B cell (primary cell): ENCODE data around the gene CDC42BPA. TPM values are rescaled to one million over a fixed set of nuclear protein-coding genes. Genes with fewer than 3 reads are reported as not detected.

Experiments used
- ATAC-seq: fragments of 200-7000 bp; cut with Tn5 transposase; one replicate; pipeline ENCODE4 v1.10.0; 2021; ENCODE audit warnings: low read depth, mild to moderate bottlenecking, moderate number of reproducible peaks, moderate library complexity
- CTCF ChIA-PET: fragments of 350-600 bp; sonication (Branson Sonifier 250); formaldehyde crosslinking; loops from one replicate; lab custom pipeline; 2021; ENCODE audit warnings: antibody characterized with exemption, inconsistent platforms; lab: Charles Lee
- POLR2A ChIA-PET: fragments of 350-600 bp; sonication (Branson Sonifier 250); formaldehyde crosslinking; loops from one replicate; lab custom pipeline; 2021; ENCODE audit warnings: antibody characterized with exemption; lab: Charles Lee
- DNase-seq: peaks from one replicate; pipeline ENCODE4 v3.0.0; 2013
- H2AFZ ChIP-seq: 2 replicates; pipeline ENCODE4 v1.6.1; 2012; ENCODE audit warnings: mild to moderate bottlenecking, low read depth, low read length; ENCODE audit not compliant: insufficient read depth, poor library complexity, severe bottlenecking
- H3K27ac ChIP-seq, 2 donors: 1 replicate in 1 of 2; 2 replicates in 1 of 2; pipeline ENCODE4 v1.5.1; 2012 to 2013; ENCODE audit warnings: low read length in 2 of 2, mild to moderate bottlenecking in 2 of 2, moderate library complexity in 1 of 2
- H3K27me3 ChIP-seq, 4 experiments: fragments of 200-600 bp in 1 of 4; sonication (generic) in 1 of 4; replicated peaks in 1 of 4; 1 replicate in 2 of 4; 2 replicates in 2 of 4; pipeline versions ENCODE4 v1.6.1 to v1.7.0; 2013 to 2016; ENCODE audit warnings: low read length in 3 of 4, mild to moderate bottlenecking in 2 of 4, mixed read lengths in 1 of 4, moderate library complexity in 1 of 4; ENCODE audit not compliant: insufficient read depth in 4 of 4, control insufficient read depth in 3 of 4; ENCODE audit errors: control extremely low read depth in 1 of 4
- H3K36me3 ChIP-seq, 2 experiments: replicated peaks in 1 of 2; 1 replicate in 1 of 2; 2 replicates in 1 of 2; pipeline versions ENCODE4 v1.6.1 to v1.7.1; 2013; ENCODE audit warnings: low read length in 1 of 2; ENCODE audit not compliant: insufficient read depth in 2 of 2, control insufficient read depth in 1 of 2; ENCODE audit errors: control extremely low read depth in 1 of 2, extremely low read depth in 1 of 2
- H3K4me1 ChIP-seq, 2 donors: fragments of 200-600 bp in 1 of 2; sonication (generic) in 1 of 2; 1 replicate in 1 of 2; 2 replicates in 1 of 2; pipeline versions ENCODE4 v1.5.1 to v1.6.1; 2013 to 2017; ENCODE audit warnings: low read length in 2 of 2; ENCODE audit not compliant: control insufficient read depth in 2 of 2, insufficient read depth in 2 of 2
- H3K4me2 ChIP-seq: replicated peaks from 2 replicates; pipeline ENCODE3; 2012; ENCODE audit warnings: mild to moderate bottlenecking, low read depth, low read length; ENCODE audit not compliant: poor library complexity, severe bottlenecking
- H3K4me3 ChIP-seq, 5 experiments: fragments of 200-600 bp in 1 of 5; sonication (generic) in 1 of 5; 1 replicate in 3 of 5; 2 replicates in 2 of 5; pipeline versions ENCODE4 v1.5.1 to v1.7.0; 2011 to 2016; ENCODE audit warnings: low read length in 4 of 5, mild to moderate bottlenecking in 4 of 5, low read depth in 2 of 5, control low read depth in 1 of 5, moderate library complexity in 1 of 5; ENCODE audit not compliant: insufficient read depth in 1 of 5; ENCODE audit errors: control extremely low read depth in 1 of 5, extremely low read depth in 1 of 5
- H3K79me2 ChIP-seq: fragments of 200-600 bp; sonication (generic); one replicate; pipeline ENCODE4 v1.6.0; 2016; ENCODE audit warnings: low read length; ENCODE audit not compliant: control insufficient read depth, insufficient read depth
- H3K9ac ChIP-seq: fragments of 200-600 bp; sonication (generic); 2 replicates; pipeline ENCODE4 v1.6.1; 2017; ENCODE audit warnings: mild to moderate bottlenecking, low read length, moderate library complexity
- H3K9me3 ChIP-seq, 3 donors: one replicate each; pipeline versions ENCODE4 v1.6.1 to v1.7.1; 2013; ENCODE audit warnings: low read length in 2 of 3; ENCODE audit not compliant: control insufficient read depth in 2 of 3, insufficient read depth in 1 of 3; ENCODE audit errors: control extremely low read depth in 1 of 3
- H4K20me1 ChIP-seq: 2 replicates; pipeline ENCODE4 v1.6.0; 2012; ENCODE audit warnings: mild to moderate bottlenecking, low read length; ENCODE audit not compliant: insufficient read depth, control insufficient read depth, poor library complexity, severe bottlenecking
- H3K27ac Mint-ChIP-seq: one replicate; pipeline ENCODE4 v1.8.0; 2021; ENCODE audit warnings: mixed read lengths
- H3K27me3 Mint-ChIP-seq: one replicate; pipeline ENCODE4 v1.8.0; 2021; ENCODE audit warnings: mixed read lengths
- H3K4me1 Mint-ChIP-seq: one replicate; pipeline ENCODE4 v1.8.0; 2021; ENCODE audit warnings: mixed read lengths
- H3K4me3 Mint-ChIP-seq: one replicate; pipeline ENCODE4 v1.8.0; 2021; ENCODE audit warnings: mixed read lengths
- H3K9me3 Mint-ChIP-seq: one replicate; pipeline ENCODE4 v1.8.0; 2022; ENCODE audit warnings: mixed read lengths; ENCODE audit not compliant: insufficient read depth
- CTCF ChIP-seq: fragments of 200-600 bp; IDR thresholded peaks from one replicate; pipeline ENCODE4 v1.8.0; 2022; ENCODE audit warnings: antibody characterized with exemption, mild to moderate bottlenecking
- EZH2 ChIP-seq: IDR thresholded peaks from 2 replicates; pipeline ENCODE4 v1.6.1; 2012; ENCODE audit warnings: borderline replicate concordance, low read depth, mild to moderate bottlenecking, moderate library complexity, low read length; ENCODE audit not compliant: insufficient read depth, poor library complexity, severe bottlenecking
- WGBS: methylation state at CpG from one replicate; pipeline ENCODE4 v1.1.5; 2013; ENCODE audit warnings: missing lambda C conversion rate; ENCODE audit not compliant: insufficient coverage; 5-methylcytosine and 5-hydroxymethylcytosine counted together
- intact Hi-C: fragments of 100-400 bp; cut with micrococcal nuclease; formaldehyde crosslinking; loops from one replicate; pipeline ENCODE4 v1.10.0; 2022
- polyA plus RNA-seq: library from polyadenylated mRNA; depleted of rRNA; stranded (reverse); fragments of >200 nt; gene quantifications from 2 replicates; pipeline ENCODE4 v1.2.3, GENCODE V29; 2012
- total RNA-seq, 2 donors: library from RNA; stranded (reverse); fragments of 120-200 nt in 1 of 2; gene quantifications; 1 replicate in 1 of 2; 2 replicates in 1 of 2; pipeline versions ENCODE4 v1.2.3 to v1.2.4, GENCODE V29; 2013 to 2022

The CDC42BPA gene
- total and polyA plus RNA-seq, 2 donors (not counting 1 experiment from before 2014, with no cell fraction given), result 0.04 to 0.69 TPM

GRCh38 chr1:227077783-227078182 is 240.5 kb downstream of the CDC42BPA start:
- no peak for ATAC-seq
- intact Hi-C loops, result no loop called here
- Histone ChIP-seq H3K9ac (no peak overlapping the region), H3K27ac (no peak overlapping the region), H3K4me2 (no peak overlapping the region), H3K36me3 (no peaks in the 10 kb centered on the region), H3K79me2 (no peaks in the 10 kb centered on the region), H3K4me3 (no peak overlapping the region), H3K9me3 (peaks cover 0 to 2% (median 0%) of the 10 kb centered on the region in 3 donors), H3K4me1 (no peaks in the 10 kb centered on the region), H4K20me1 (no peaks in the 10 kb centered on the region), H2AFZ (no peak overlapping the region), H3K27me3 (no peaks in the 10 kb centered on the region)
- no peak for TF ChIP-seq EZH2
- TF ChIP-seq CTCF, result no peak
- ChIA-PET POLR2A (no interaction called here), CTCF (no interaction called here)
- H3K27ac Mint-ChIP-seq, result no peak overlapping the region
- H3K9me3 Mint-ChIP-seq, result no peaks in the 10 kb centered on the region
- DNase-seq, result no peak
- H3K27me3 Mint-ChIP-seq, result peaks cover 15% of the 10 kb centered on the region
- H3K4me1 Mint-ChIP-seq, result no peaks in the 10 kb centered on the region
- no peak overlapping the region for H3K4me3 Mint-ChIP-seq

GRCh38 chr1:227073786-227074185 is 244.5 kb downstream of the CDC42BPA start:
- WGBS, result no CpG with 5 or more reads among the region's 4 CpGs
- POLR2A ChIA-PET, result no interaction called here

More at GRCh38 chr1:227073786-227074185, 244.5 kb downstream of the CDC42BPA start:
- Mint-ChIP-seq H3K4me1 (no peaks in the 10 kb centered on the region), H3K27me3 (peaks cover 8% of the 10 kb centered on the region), H3K4me3 (no peak overlapping the region), H3K27ac (no peak overlapping the region), H3K9me3 (no peaks in the 10 kb centered on the region)
- Histone ChIP-seq H3K4me3 (no peak overlapping the region), H3K27ac (no peak overlapping the region), H3K9ac (no peak overlapping the region), H3K4me2 (no peak overlapping the region), H3K4me1 (no peaks in the 10 kb centered on the region), H3K9me3 (no peaks in the 10 kb centered on the region), H2AFZ (no peak overlapping the region), H3K79me2 (no peaks in the 10 kb centered on the region), H4K20me1 (no peaks in the 10 kb centered on the region), H3K27me3 (no peaks in the 10 kb centered on the region), H3K36me3 (no peaks in the 10 kb centered on the region)
- no peak for DNase-seq
- ATAC-seq, result no peak
- CTCF ChIA-PET, result no interaction called here
- no peak for TF ChIP-seq CTCF
- no peak for TF ChIP-seq EZH2
- intact Hi-C loops, result no loop called here
